ENCODE measurements around the gene RTF2. TPM values are rescaled to one million over a fixed set of nuclear protein-coding genes. Genes with fewer than 3 reads are reported as not detected.

RTF2 gene
- total and polyA plus RNA-seq, 2 experiments from 2014 or later: 28.2 to 53.7 TPM

- TF ChIP-seq ZNF462 (CRISPR knock-in tag; IDR thresholded peaks at IDR 0.05) (no peak), EZH2 (IDR thresholded peaks at IDR 0.05; ENCODE audit: low read depth, unreplicated experiment) (no peak), EZH2phosphoT487 (IDR thresholded peaks at IDR 0.05; ENCODE audit: unreplicated experiment) (no peak)
Observed at GRCh38 chr20:56513161-56514150, 45.0 kb downstream of the RTF2 start (continued).

DNA sequence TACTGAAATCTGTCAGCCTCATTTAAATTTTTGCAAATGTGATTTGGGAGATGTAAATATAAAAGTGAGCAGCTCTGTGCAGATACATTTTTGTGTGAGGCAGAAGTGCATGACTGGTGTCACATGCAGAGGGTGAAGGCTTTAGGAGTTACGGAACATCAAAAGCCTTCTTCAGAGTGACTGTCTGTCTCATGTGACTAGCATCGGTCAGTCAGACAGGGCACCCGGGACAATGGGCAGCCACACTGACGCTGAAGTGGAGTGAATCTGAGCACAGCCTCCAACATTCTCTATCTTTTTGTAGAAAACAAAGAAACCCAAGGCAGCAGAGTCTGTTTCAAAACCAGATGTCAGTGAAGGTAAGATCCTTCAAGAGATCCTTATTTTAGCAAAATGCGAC, 48.2 kb downstream of the RTF2 start:
- H3K9me3 Mint-ChIP-seq: peaks cover 26% of the 10 kb centered on the region
- Histone ChIP-seq H2AFZ (no peak overlapping the region), H3K4me3 (no peak overlapping the region), H3K27me3 (ENCODE audit: insufficient read depth) (no peaks in the 10 kb centered on the region), H3K79me2 (replicated peaks; ENCODE audit: insufficient read depth) (no peaks in the 10 kb centered on the region), H3K4me1 (ENCODE audit: insufficient read depth) (no peaks in the 10 kb centered on the region), H3K4me2 (no peak overlapping the region), H4K20me1 (replicated peaks; ENCODE audit: insufficient read depth) (0 out of 2 replicates have a peak, but pooled peaks cover 5% of the 10 kb centered on the region), H3K9me2 (ENCODE audit: insufficient read depth) (no peaks in the 10 kb centered on the region), H3K27ac (ENCODE audit: low read depth) (no peak overlapping the region), H3F3A (replicated peaks; ENCODE audit: low read depth) (no peaks in the 10 kb centered on the region), H3K36me3 (ENCODE audit: insufficient read depth) (peaks cover 15% of the 10 kb centered on the region)
- DNase-seq (ENCODE audit: low spot score): no peak
- no peak overlapping the region for H3K27ac Mint-ChIP-seq
- peaks cover 5% of the 10 kb centered on the region for H3K27me3 Mint-ChIP-seq (ENCODE audit: insufficient read depth, low read depth, poor library complexity)
- ATAC-seq: no peak
- H3K4me1 Mint-ChIP-seq: no peaks in the 10 kb centered on the region
- H3K4me3 Mint-ChIP-seq: no peak overlapping the region
- H3K36me3 Mint-ChIP-seq (ENCODE audit: low read depth): peaks cover 50% of the 10 kb centered on the region
- TF ChIP-seq EZH2 (IDR thresholded peaks at IDR 0.05; ENCODE audit: low read depth, unreplicated experiment): no peak
- TF ChIP-seq JUNB (IDR thresholded peaks at IDR 0.05; ENCODE audit: unreplicated experiment): no peak
- TF ChIP-seq ZNF331 (CRISPR knock-in tag; IDR thresholded peaks at IDR 0.05; ENCODE audit: low read depth): no peak
- TF ChIP-seq, protein P1, sequence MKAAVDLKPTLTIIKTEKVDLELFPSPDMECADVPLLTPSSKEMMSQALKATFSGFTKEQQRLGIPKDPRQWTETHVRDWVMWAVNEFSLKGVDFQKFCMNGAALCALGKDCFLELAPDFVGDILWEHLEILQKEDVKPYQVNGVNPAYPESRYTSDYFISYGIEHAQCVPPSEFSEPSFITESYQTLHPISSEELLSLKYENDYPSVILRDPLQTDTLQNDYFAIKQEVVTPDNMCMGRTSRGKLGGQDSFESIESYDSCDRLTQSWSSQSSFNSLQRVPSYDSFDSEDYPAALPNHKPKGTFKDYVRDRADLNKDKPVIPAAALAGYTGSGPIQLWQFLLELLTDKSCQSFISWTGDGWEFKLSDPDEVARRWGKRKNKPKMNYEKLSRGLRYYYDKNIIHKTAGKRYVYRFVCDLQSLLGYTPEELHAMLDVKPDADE (IDR thresholded peaks at IDR 0.05): no peak
- TF ChIP-seq EZH2phosphoT487 (IDR thresholded peaks at IDR 0.05; ENCODE audit: unreplicated experiment): no peak
- TF ChIP-seq, protein P2, sequence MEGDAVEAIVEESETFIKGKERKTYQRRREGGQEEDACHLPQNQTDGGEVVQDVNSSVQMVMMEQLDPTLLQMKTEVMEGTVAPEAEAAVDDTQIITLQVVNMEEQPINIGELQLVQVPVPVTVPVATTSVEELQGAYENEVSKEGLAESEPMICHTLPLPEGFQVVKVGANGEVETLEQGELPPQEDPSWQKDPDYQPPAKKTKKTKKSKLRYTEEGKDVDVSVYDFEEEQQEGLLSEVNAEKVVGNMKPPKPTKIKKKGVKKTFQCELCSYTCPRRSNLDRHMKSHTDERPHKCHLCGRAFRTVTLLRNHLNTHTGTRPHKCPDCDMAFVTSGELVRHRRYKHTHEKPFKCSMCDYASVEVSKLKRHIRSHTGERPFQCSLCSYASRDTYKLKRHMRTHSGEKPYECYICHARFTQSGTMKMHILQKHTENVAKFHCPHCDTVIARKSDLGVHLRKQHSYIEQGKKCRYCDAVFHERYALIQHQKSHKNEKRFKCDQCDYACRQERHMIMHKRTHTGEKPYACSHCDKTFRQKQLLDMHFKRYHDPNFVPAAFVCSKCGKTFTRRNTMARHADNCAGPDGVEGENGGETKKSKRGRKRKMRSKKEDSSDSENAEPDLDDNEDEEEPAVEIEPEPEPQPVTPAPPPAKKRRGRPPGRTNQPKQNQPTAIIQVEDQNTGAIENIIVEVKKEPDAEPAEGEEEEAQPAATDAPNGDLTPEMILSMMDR (conservative IDR thresholded peaks at IDR 0.05; ENCODE audit: low read depth in 2 of 2): no peak
- TF ChIP-seq POLR2AphosphoS5 (IDR thresholded peaks at IDR 0.05; ENCODE audit: low read depth): no peak
